ENCODE results near the gene DPYSL4.

DNA sequence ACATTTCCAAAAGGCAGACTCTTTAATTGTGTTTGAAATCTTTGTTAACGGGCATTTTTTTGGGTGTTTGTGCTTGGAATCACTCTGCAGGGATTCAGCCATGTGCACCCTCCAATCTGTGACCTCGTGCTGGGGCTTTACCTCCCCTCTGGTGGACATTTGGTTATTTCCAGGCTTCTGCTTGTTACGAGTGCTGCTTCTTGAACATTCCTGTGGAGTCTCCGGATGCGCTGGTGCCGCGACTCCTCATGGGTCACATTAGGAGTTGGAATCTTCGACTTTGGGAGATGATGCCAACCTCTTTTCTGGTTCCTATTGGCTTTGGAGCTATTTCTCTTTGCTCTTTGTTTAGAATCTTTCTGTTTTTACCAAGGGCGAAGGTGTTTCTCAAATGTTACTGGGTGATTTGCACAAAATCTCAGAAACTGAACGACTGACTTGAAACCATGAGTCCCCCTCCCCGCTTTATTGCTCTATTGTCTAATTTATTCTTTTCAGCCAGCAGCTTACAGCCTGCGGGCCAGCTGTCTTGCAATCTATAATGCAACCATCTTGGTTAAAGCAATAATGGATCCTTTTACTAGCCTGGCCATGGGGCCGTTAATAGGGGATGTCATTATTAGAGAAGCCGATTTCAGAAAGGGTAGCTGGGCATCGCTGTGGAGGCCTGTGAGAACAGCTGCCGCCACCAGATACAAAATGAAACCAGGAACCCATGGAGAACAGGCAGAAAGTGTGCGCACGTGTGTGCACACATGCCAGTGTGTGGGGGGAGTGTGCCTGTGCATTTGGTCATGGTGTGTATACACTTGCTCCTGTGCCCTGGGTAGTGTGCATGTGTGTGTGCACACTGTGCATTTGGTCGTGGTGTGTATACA, 9.9 kb upstream of the DPYSL4 start:
- TF ChIP-seq, protein P1, sequence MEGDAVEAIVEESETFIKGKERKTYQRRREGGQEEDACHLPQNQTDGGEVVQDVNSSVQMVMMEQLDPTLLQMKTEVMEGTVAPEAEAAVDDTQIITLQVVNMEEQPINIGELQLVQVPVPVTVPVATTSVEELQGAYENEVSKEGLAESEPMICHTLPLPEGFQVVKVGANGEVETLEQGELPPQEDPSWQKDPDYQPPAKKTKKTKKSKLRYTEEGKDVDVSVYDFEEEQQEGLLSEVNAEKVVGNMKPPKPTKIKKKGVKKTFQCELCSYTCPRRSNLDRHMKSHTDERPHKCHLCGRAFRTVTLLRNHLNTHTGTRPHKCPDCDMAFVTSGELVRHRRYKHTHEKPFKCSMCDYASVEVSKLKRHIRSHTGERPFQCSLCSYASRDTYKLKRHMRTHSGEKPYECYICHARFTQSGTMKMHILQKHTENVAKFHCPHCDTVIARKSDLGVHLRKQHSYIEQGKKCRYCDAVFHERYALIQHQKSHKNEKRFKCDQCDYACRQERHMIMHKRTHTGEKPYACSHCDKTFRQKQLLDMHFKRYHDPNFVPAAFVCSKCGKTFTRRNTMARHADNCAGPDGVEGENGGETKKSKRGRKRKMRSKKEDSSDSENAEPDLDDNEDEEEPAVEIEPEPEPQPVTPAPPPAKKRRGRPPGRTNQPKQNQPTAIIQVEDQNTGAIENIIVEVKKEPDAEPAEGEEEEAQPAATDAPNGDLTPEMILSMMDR (IDR thresholded peaks at IDR 0.05): no peak
- TF ChIP-seq POLR2AphosphoS5 (IDR thresholded peaks at IDR 0.05) (no peak), POLR2A (IDR thresholded peaks at IDR 0.05) (no peak)

Measured in prostate gland (tissue), 2 donors.